ENCODE measurements around the gene RAC3. TPM values are rescaled to one million over a fixed set of nuclear protein-coding genes. Genes with fewer than 3 reads are reported as not detected.
A peak's percentile ranks its signal among the peaks of the same experiment; 100 is the strongest.

Gene RAC3
- total RNA-seq, 1 experiment from 2014 or later: 84.8 TPM

DNA sequence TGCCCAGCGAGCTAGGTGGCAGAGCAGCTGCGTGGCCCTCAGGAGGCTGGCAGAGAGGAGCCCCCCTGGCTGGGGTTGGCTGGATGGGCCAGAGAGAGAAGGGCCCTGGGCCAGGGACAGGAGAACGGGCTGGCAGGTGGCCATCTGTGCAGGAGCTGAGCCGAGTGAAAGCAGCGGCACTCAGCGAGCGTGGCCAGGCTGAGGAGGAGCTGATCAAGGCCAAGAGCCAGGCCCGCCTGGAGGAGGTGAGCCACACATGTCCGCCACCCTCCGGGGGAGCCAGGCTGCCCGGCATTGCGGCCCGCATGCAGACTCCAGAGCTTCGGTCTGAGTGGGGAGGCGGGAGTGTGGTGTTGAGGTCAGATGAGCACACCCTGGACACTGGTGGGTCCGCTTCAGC, 2.1 kb upstream of the RAC3 start:
- Mint-ChIP-seq H3K9me3 (peaks cover 0 to 2% of the 10 kb centered on the region in 2 experiments; a peak in 1 of 5 replicates), H3K36me3 (ENCODE audit: insufficient read depth in 1 of 3, low read depth in 3 of 3) (peaks cover 3 to 19% (median 10%) of the 10 kb centered on the region in 3 experiments; a peak in 6 of 7 replicates), H3K4me1 (peaks cover 2 to 13% of the 10 kb centered on the region in 2 experiments; a peak in 3 of 4 replicates), H3K27me3 (ENCODE audit: low read depth) (no peaks in the 10 kb centered on the region; the same call in none of the 2 replicates), H3K4me3 (peak overlapping the region in 1 of 2 experiments; percentile 70; a peak in 4 of 5 replicates), H3K27ac (peak overlapping the region in 1 of 3 experiments; percentile 78; a peak in 1 of 7 replicates)
- Histone ChIP-seq H3K4me1 (ENCODE audit: insufficient read depth, low read length) (no peaks in the 10 kb centered on the region), H2BK120ac (ENCODE audit: low read depth, low read length, poor library complexity, severe bottlenecking) (no peak overlapping the region), H3T11ph (ENCODE audit: low read length) (no peak overlapping the region), H4K5ac (ENCODE audit: insufficient read length, low read depth, low read length) (no peak overlapping the region), H3K56ac (ENCODE audit: insufficient read length, low read depth, low read length) (no peak overlapping the region), H3K23ac (ENCODE audit: insufficient read length, low read depth, low read length) (no peak overlapping the region), H3K23me2 (ENCODE audit: insufficient read length, low read depth, low read length, poor library complexity, severe bottlenecking) (peaks cover 8% of the 10 kb centered on the region), H3K27me3 (ENCODE audit: insufficient read depth, low read length) (no peaks in the 10 kb centered on the region), H2AFZ (ENCODE audit: low read length) (no peak overlapping the region), H2BK20ac (ENCODE audit: low read depth, low read length, poor library complexity, severe bottlenecking) (no peak overlapping the region), H3K79me2 (ENCODE audit: insufficient read depth, low read length) (no peaks in the 10 kb centered on the region), H4K20me1 (ENCODE audit: control insufficient read depth, insufficient read depth, insufficient read length) (no peaks in the 10 kb centered on the region), H3K9ac (ENCODE audit: extremely low read depth, insufficient read length, low read length) (no peak overlapping the region), H4K91ac (ENCODE audit: insufficient read length, low read depth, low read length) (no peak overlapping the region), H2BK15ac (ENCODE audit: low read depth, low read length) (no peak overlapping the region), H2BK12ac (ENCODE audit: insufficient read length, low read depth, low read length) (no peak overlapping the region), H3K4me2 (ENCODE audit: insufficient read depth, insufficient read length, low read length) (no peak overlapping the region), H3K79me1 (ENCODE audit: insufficient read depth, low read depth, low read length, poor library complexity, severe bottlenecking) (no peaks in the 10 kb centered on the region), H3K9me3 (ENCODE audit: control insufficient read depth, low read depth, low read length) (no peaks in the 10 kb centered on the region), H2AK5ac (ENCODE audit: insufficient read length, low read length) (no peak overlapping the region), H2BK5ac (ENCODE audit: insufficient read length, low read length) (no peak overlapping the region), H3K4ac (ENCODE audit: low read depth, low read length) (no peak overlapping the region), H3K27ac (ENCODE audit: insufficient read length, low read depth, low read length) (no peak overlapping the region), H3K14ac (ENCODE audit: insufficient read depth, low read length) (no peak overlapping the region; the same call in 1 of the 2 replicates), H4K8ac (replicated peaks; ENCODE audit: insufficient read length, low read depth, low read length) (no peak overlapping the region), H3K18ac (ENCODE audit: insufficient read length, low read depth, low read length) (no peak overlapping the region)
- TF ChIP-seq, protein P1, sequence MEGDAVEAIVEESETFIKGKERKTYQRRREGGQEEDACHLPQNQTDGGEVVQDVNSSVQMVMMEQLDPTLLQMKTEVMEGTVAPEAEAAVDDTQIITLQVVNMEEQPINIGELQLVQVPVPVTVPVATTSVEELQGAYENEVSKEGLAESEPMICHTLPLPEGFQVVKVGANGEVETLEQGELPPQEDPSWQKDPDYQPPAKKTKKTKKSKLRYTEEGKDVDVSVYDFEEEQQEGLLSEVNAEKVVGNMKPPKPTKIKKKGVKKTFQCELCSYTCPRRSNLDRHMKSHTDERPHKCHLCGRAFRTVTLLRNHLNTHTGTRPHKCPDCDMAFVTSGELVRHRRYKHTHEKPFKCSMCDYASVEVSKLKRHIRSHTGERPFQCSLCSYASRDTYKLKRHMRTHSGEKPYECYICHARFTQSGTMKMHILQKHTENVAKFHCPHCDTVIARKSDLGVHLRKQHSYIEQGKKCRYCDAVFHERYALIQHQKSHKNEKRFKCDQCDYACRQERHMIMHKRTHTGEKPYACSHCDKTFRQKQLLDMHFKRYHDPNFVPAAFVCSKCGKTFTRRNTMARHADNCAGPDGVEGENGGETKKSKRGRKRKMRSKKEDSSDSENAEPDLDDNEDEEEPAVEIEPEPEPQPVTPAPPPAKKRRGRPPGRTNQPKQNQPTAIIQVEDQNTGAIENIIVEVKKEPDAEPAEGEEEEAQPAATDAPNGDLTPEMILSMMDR (conservative IDR thresholded peaks at IDR 0.05): no peak
- no CpG with 5 or more reads among the region's 16 CpGs for WGBS (ENCODE audit: extremely low coverage, insufficient read length, low lambda C conversion rate)
- no peak for DNase-seq

All from H9 (cell line).